ENCODE results near the gene SLC6A16.
"Not testable (repeated sequence)": the region's sequence is repeated elsewhere in the genome, so short reads cannot be mapped to it uniquely, and the experiment has no call there.

The SLC6A16 gene

GRCh38 chr19:49295208-49295880, 29.6 kb downstream of the SLC6A16 start:
- Histone ChIP-seq H3K9ac (ENCODE audit: low read depth, low read length, poor library complexity, severe bottlenecking) (no peak overlapping the region), H3K4me3 (ENCODE audit: low read length, poor library complexity, severe bottlenecking) (no peak overlapping the region), H3K27me3 (ENCODE audit: insufficient read depth, low read length, poor library complexity, severe bottlenecking) (no peaks in the 10 kb centered on the region), H3K4me1 (ENCODE audit: insufficient read depth, low read length, poor library complexity, severe bottlenecking) (no peaks in the 10 kb centered on the region), H2AFZ (ENCODE audit: low read length) (no peak overlapping the region), H3K79me2 (ENCODE audit: insufficient read depth, low read length) (no peaks in the 10 kb centered on the region), H3F3A (ENCODE audit: low read depth) (no peaks in the 10 kb centered on the region), H3K4me2 (ENCODE audit: low read depth, low read length, poor library complexity, severe bottlenecking) (no peak overlapping the region), H3K36me3 (ENCODE audit: insufficient read depth, low read length) (no peaks in the 10 kb centered on the region), H4K20me1 (ENCODE audit: insufficient read depth, low read length, poor library complexity, severe bottlenecking) (no peaks in the 10 kb centered on the region), H3K9me3 (ENCODE audit: insufficient read depth, low read depth, low read length) (no peaks in the 10 kb centered on the region), H3K9me2 (replicated peaks; ENCODE audit: low read depth, low read length) (no peaks in the 10 kb centered on the region)
- TF ChIP-seq, protein P1, sequence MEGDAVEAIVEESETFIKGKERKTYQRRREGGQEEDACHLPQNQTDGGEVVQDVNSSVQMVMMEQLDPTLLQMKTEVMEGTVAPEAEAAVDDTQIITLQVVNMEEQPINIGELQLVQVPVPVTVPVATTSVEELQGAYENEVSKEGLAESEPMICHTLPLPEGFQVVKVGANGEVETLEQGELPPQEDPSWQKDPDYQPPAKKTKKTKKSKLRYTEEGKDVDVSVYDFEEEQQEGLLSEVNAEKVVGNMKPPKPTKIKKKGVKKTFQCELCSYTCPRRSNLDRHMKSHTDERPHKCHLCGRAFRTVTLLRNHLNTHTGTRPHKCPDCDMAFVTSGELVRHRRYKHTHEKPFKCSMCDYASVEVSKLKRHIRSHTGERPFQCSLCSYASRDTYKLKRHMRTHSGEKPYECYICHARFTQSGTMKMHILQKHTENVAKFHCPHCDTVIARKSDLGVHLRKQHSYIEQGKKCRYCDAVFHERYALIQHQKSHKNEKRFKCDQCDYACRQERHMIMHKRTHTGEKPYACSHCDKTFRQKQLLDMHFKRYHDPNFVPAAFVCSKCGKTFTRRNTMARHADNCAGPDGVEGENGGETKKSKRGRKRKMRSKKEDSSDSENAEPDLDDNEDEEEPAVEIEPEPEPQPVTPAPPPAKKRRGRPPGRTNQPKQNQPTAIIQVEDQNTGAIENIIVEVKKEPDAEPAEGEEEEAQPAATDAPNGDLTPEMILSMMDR (conservative IDR thresholded peaks at IDR 0.05; ENCODE audit: low read length), result no peak
- no peak for TF ChIP-seq EZH2phosphoT487 (IDR thresholded peaks at IDR 0.05; ENCODE audit: borderline replicate concordance)

- Histone ChIP-seq H3F3A (ENCODE audit: low read depth) (no peaks in the 10 kb centered on the region), H3K79me2 (ENCODE audit: insufficient read depth, low read length) (no peaks in the 10 kb centered on the region), H3K9me2 (replicated peaks; ENCODE audit: low read depth, low read length) (no peaks in the 10 kb centered on the region), H3K4me1 (ENCODE audit: insufficient read depth, low read length, poor library complexity, severe bottlenecking) (no peaks in the 10 kb centered on the region), H3K4me3 (ENCODE audit: low read length, poor library complexity, severe bottlenecking) (no peak overlapping the region), H3K36me3 (ENCODE audit: insufficient read depth, low read length) (no peaks in the 10 kb centered on the region), H3K27me3 (ENCODE audit: insufficient read depth, low read length, poor library complexity, severe bottlenecking) (no peaks in the 10 kb centered on the region), H3K4me2 (ENCODE audit: low read depth, low read length, poor library complexity, severe bottlenecking) (no peak overlapping the region), H3K9me3 (ENCODE audit: insufficient read depth, low read depth, low read length) (no peaks in the 10 kb centered on the region), H4K20me1 (ENCODE audit: insufficient read depth, low read length, poor library complexity, severe bottlenecking) (no peaks in the 10 kb centered on the region), H3K9ac (ENCODE audit: low read depth, low read length, poor library complexity, severe bottlenecking) (no peak overlapping the region), H2AFZ (ENCODE audit: low read length) (no peak overlapping the region)
- TF ChIP-seq EZH2phosphoT487 (IDR thresholded peaks at IDR 0.05; ENCODE audit: borderline replicate concordance), result no peak
- TF ChIP-seq, protein P1 (conservative IDR thresholded peaks at IDR 0.05; ENCODE audit: low read length), result no peak
These were observed 30.6 kb downstream of the SLC6A16 start for GRCh38 chr19:49294401-49294800.

- no peak overlapping the region for H3K9ac ChIP-seq (ENCODE audit: low read depth, low read length, poor library complexity, severe bottlenecking)
- no peaks in the 10 kb centered on the region for H3F3A ChIP-seq (ENCODE audit: low read depth)
- no peak for TF ChIP-seq EZH2phosphoT487 (IDR thresholded peaks at IDR 0.05; ENCODE audit: borderline replicate concordance)
- TF ChIP-seq, protein P1 (conservative IDR thresholded peaks at IDR 0.05; ENCODE audit: low read length), result no peak
- no peaks in the 10 kb centered on the region for H3K9me3 ChIP-seq (ENCODE audit: insufficient read depth, low read depth, low read length)
- H3K79me2 ChIP-seq (ENCODE audit: insufficient read depth, low read length), result no peaks in the 10 kb centered on the region
- no peaks in the 10 kb centered on the region for H3K27me3 ChIP-seq (ENCODE audit: insufficient read depth, low read length, poor library complexity, severe bottlenecking)
- no peak overlapping the region for H3K4me3 ChIP-seq (ENCODE audit: low read length, poor library complexity, severe bottlenecking)
- H4K20me1 ChIP-seq (ENCODE audit: insufficient read depth, low read length, poor library complexity, severe bottlenecking), result no peaks in the 10 kb centered on the region
- no peaks in the 10 kb centered on the region for H3K9me2 ChIP-seq (replicated peaks; ENCODE audit: low read depth, low read length)
- H2AFZ ChIP-seq (ENCODE audit: low read length), result no peak overlapping the region
- H3K4me1 ChIP-seq (ENCODE audit: insufficient read depth, low read length, poor library complexity, severe bottlenecking), result no peaks in the 10 kb centered on the region
- no peak overlapping the region for H3K4me2 ChIP-seq (ENCODE audit: low read depth, low read length, poor library complexity, severe bottlenecking)
- no peaks in the 10 kb centered on the region for H3K36me3 ChIP-seq (ENCODE audit: insufficient read depth, low read length)
These were observed 34.5 kb downstream of the SLC6A16 start for GRCh38 chr19:49290517-49290916.

- not testable (repeated sequence) for H3K79me2 ChIP-seq (ENCODE audit: insufficient read depth, low read length); H3K4me1 ChIP-seq (ENCODE audit: insufficient read depth, low read length, poor library complexity, severe bottlenecking); H2AFZ ChIP-seq (ENCODE audit: low read length); H3K36me3 ChIP-seq (ENCODE audit: insufficient read depth, low read length); H4K20me1 ChIP-seq (ENCODE audit: insufficient read depth, low read length, poor library complexity, severe bottlenecking); H3K4me2 ChIP-seq (ENCODE audit: low read depth, low read length, poor library complexity, severe bottlenecking); H3K9me2 ChIP-seq (replicated peaks; ENCODE audit: low read depth, low read length); H3K9ac ChIP-seq (ENCODE audit: low read depth, low read length, poor library complexity, severe bottlenecking); H3K9me3 ChIP-seq (ENCODE audit: insufficient read depth, low read depth, low read length); H3K4me3 ChIP-seq (ENCODE audit: low read length, poor library complexity, severe bottlenecking); H3K27me3 ChIP-seq (ENCODE audit: insufficient read depth, low read length, poor library complexity, severe bottlenecking); H3F3A ChIP-seq (ENCODE audit: low read depth)
These were observed 35.7 kb downstream of the SLC6A16 start for GRCh38 chr19:49289286-49289685.

DNA sequence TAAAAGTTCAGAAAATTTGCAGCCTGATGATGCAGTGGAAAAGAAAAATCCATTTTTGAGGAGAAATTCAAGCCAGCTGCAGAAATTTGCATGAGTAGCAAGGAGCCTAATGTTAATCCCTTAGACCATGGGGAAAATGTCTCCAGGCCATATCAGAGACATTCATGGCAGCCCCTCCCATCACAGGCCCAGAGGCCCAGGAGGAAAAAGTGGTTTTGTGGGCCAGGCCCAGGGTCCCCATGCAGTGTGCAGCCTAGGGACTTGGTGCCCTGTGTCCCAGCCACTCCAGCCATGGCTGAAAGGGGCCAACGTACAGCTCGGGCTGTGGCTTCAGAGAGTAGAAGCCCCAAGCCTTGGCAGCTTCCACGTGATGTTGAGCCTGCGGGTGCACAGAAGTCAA, 36.8 kb downstream of the SLC6A16 start:
- H3F3A ChIP-seq (ENCODE audit: low read depth); H3K4me2 ChIP-seq (ENCODE audit: low read depth, low read length, poor library complexity, severe bottlenecking); H3K9me3 ChIP-seq (ENCODE audit: insufficient read depth, low read depth, low read length); H3K36me3 ChIP-seq (ENCODE audit: insufficient read depth, low read length); H4K20me1 ChIP-seq (ENCODE audit: insufficient read depth, low read length, poor library complexity, severe bottlenecking); H2AFZ ChIP-seq (ENCODE audit: low read length); H3K9me2 ChIP-seq (replicated peaks; ENCODE audit: low read depth, low read length); H3K4me1 ChIP-seq (ENCODE audit: insufficient read depth, low read length, poor library complexity, severe bottlenecking); H3K27me3 ChIP-seq (ENCODE audit: insufficient read depth, low read length, poor library complexity, severe bottlenecking); H3K9ac ChIP-seq (ENCODE audit: low read depth, low read length, poor library complexity, severe bottlenecking); H3K4me3 ChIP-seq (ENCODE audit: low read length, poor library complexity, severe bottlenecking); H3K79me2 ChIP-seq (ENCODE audit: insufficient read depth, low read length): not testable (repeated sequence)
